GM21528 (cell line): ENCODE measurements around the gene NRP2.

Experiments used
- ATAC-seq: cut with Tn5 transposase; IDR thresholded peaks from one replicate; pipeline ENCODE4 v1.9.1; 2021; ENCODE audit warnings: mild to moderate bottlenecking, moderate library complexity; ENCODE audit not compliant: unreplicated experiment, low FRiP score

Gene NRP2

GRCh38 chr2:205836477-205837221 is 154.3 kb downstream of the NRP2 start:
- no peak for ATAC-seq

DNA sequence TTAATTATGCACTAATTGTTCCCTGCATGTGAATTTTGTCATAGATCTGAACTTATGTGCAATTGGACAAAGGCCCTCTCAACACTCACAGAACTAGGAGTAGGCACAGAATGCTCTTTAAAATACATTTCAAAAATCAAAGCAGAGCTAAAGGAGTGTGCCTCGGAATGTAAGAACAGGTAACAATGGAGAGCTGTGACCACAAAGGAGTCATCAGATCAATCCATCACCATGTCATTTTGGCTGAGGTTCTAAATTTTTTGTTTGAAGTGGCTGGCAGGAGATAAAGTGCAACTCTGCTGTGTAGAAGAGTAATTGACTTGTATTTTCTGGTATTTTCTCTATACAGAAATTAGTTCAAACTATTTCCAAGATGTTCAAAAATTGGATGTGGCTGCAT is 155.4 kb downstream of the NRP2 start:
- ATAC-seq: no peak

- no peak for ATAC-seq
Observed at GRCh38 chr2:205845446-205845845, 163.1 kb downstream of the NRP2 start.
